ENCODE results near the gene PADI2. TPM values are rescaled to one million over a fixed set of nuclear protein-coding genes. Genes with fewer than 3 reads are reported as not detected.

The PADI2 gene
- polyA plus RNA-seq, 1 donor (not counting 4 experiments of a cell fraction or from before 2014, with no cell fraction given): 0.13 TPM

GRCh38 chr1:17060306-17060749 is 58.9 kb downstream of the PADI2 start:
- no peak for DNase-seq (ENCODE audit: low read depth, low spot score)
- no peak for FAIRE-seq
- Histone ChIP-seq H4K20me1 (ENCODE audit: control insufficient read depth, extremely low read depth, insufficient read depth, low read length) (no peaks in the 10 kb centered on the region), H3K27ac (ENCODE audit: control insufficient read depth, insufficient read depth, low read length) (no peak overlapping the region), H3K9ac (ENCODE audit: control insufficient read depth, extremely low read depth, insufficient read depth, low read length) (no peak overlapping the region), H3K9me1 (ENCODE audit: control insufficient read depth, extremely low read depth, insufficient read depth, low read length) (no peaks in the 10 kb centered on the region), H3K4me3 (ENCODE audit: control insufficient read depth in 2 of 3, extremely low read depth in 1 of 3, insufficient read depth in 2 of 3, low read depth in 1 of 3, low read length in 3 of 3) (no peak overlapping the region), H3K36me3 (ENCODE audit: control insufficient read depth in 2 of 2, extremely low read depth in 1 of 2, insufficient read depth in 2 of 2, low read length in 2 of 2) (no peaks in the 10 kb centered on the region), H3K4me1 (ENCODE audit: control insufficient read depth, extremely low read depth, insufficient read depth, low read length) (peaks cover 9% of the 10 kb centered on the region), H3K9me3 (ENCODE audit: control insufficient read depth, low read depth, low read length) (peaks cover 2% of the 10 kb centered on the region), H3K4me2 (ENCODE audit: control insufficient read depth, extremely low read depth, insufficient read depth, low read depth, low read length) (no peak overlapping the region), H3K27me3 (ENCODE audit: control insufficient read depth, extremely low read depth, insufficient read depth, low read length) (no peaks in the 10 kb centered on the region), H3K79me2 (ENCODE audit: control insufficient read depth, insufficient read depth, low read length) (no peaks in the 10 kb centered on the region), H2AFZ (ENCODE audit: control insufficient read depth, low read length) (no peak overlapping the region)
- dilution Hi-C loops (cut with MboI; ENCODE audit: extremely low pct_ligation_motif_present, low sequenced_read_pairs): no loop called here
- no peak for TF ChIP-seq EZH2 (IDR thresholded peaks at IDR 0.05; ENCODE audit: low read length)
- no peak for TF ChIP-seq CTCF (optimal IDR thresholded peaks at IDR 0.05 in 1 of 3, IDR thresholded peaks at IDR 0.05 in 1 of 3, conservative IDR thresholded peaks at IDR 0.05 in 1 of 3; ENCODE audit: extremely low read depth in 1 of 3, insufficient read depth in 2 of 3, low read length in 3 of 3)

DNA sequence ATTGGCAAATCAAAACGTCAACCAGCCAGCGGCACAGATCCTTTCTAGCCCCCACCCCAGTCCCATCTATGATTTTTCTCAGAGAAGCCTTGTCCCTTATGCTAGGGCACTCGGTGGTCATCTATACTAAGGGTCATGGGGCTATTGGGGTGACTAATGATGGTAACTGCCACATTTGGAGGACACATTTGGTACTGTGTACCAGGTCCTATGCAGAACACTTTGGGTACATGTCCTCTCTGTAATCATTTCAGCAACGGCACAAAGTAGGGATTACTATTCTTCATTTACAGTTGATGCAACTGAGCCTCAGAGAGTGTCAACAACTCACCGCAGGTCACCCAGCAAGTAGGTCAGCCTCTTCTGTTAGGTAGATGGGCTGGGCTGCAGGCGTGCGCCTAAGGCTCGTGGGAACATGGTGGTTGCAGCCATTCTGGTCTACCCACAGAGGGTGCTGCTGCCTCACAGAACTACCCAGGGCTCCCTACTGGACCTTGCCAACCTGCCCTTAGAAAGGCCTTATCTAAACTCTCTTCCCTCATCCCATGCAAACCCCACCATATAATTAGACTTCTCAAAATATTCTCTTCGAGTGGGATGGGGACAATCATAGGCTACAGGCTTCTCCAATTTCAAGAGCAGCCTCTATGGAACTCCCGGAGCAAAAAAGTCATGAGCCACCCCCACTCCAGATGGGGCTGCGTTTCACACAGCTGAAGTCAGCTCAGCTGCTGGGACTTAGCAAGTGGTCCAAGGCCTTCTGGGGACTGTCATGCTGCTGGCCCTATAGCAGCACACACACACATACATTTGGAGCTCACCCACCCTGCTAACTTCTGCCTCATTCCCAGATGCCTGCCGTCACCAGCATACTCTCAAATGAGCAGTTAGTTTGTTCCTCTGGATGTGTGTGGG is 59.6 kb downstream of the PADI2 start:
- peak; percentile 93 for FAIRE-seq

More for the DNA sequence above, 59.6 kb downstream of the PADI2 start:
- Histone ChIP-seq H3K9ac (ENCODE audit: control insufficient read depth, extremely low read depth, insufficient read depth, low read length) (no peak overlapping the region), H4K20me1 (ENCODE audit: control insufficient read depth, extremely low read depth, insufficient read depth, low read length) (no peaks in the 10 kb centered on the region), H3K9me1 (ENCODE audit: control insufficient read depth, extremely low read depth, insufficient read depth, low read length) (no peaks in the 10 kb centered on the region), H3K36me3 (ENCODE audit: control insufficient read depth in 2 of 2, extremely low read depth in 1 of 2, insufficient read depth in 2 of 2, low read length in 2 of 2) (no peaks in the 10 kb centered on the region), H3K4me2 (ENCODE audit: control insufficient read depth, extremely low read depth, insufficient read depth, low read depth, low read length) (no peak overlapping the region), H3K27me3 (ENCODE audit: control insufficient read depth, extremely low read depth, insufficient read depth, low read length) (no peaks in the 10 kb centered on the region), H3K9me3 (ENCODE audit: control insufficient read depth, low read depth, low read length) (no peaks in the 10 kb centered on the region), H2AFZ (ENCODE audit: control insufficient read depth, low read length) (no peak overlapping the region), H3K4me3 (ENCODE audit: control insufficient read depth in 2 of 3, extremely low read depth in 1 of 3, insufficient read depth in 2 of 3, low read depth in 1 of 3, low read length in 3 of 3) (no peak overlapping the region), H3K27ac (ENCODE audit: control insufficient read depth, insufficient read depth, low read length) (no peak overlapping the region), H3K79me2 (ENCODE audit: control insufficient read depth, insufficient read depth, low read length) (no peaks in the 10 kb centered on the region), H3K4me1 (ENCODE audit: control insufficient read depth, extremely low read depth, insufficient read depth, low read length) (peaks cover 9% of the 10 kb centered on the region)
- dilution Hi-C loops (cut with MboI; ENCODE audit: extremely low pct_ligation_motif_present, low sequenced_read_pairs): no loop called here
- TF ChIP-seq CTCF (optimal IDR thresholded peaks at IDR 0.05 in 1 of 3, IDR thresholded peaks at IDR 0.05 in 1 of 3, conservative IDR thresholded peaks at IDR 0.05 in 1 of 3; ENCODE audit: extremely low read depth in 1 of 3, insufficient read depth in 2 of 3, low read length in 3 of 3): peak; percentile 88 to 99 (median 88)
- no peak for TF ChIP-seq EZH2 (IDR thresholded peaks at IDR 0.05; ENCODE audit: low read length)
- DNase-seq (ENCODE audit: low read depth, low spot score): peak; percentile 26
